ENCODE results near the gene SGSM2. TPM values are rescaled to one million over a fixed set of nuclear protein-coding genes. Genes with fewer than 3 reads are reported as not detected.

The SGSM2 gene
- total and polyA plus RNA-seq, 10 donors = 30.7 to 90.4 (median 69.6) TPM

DNA sequence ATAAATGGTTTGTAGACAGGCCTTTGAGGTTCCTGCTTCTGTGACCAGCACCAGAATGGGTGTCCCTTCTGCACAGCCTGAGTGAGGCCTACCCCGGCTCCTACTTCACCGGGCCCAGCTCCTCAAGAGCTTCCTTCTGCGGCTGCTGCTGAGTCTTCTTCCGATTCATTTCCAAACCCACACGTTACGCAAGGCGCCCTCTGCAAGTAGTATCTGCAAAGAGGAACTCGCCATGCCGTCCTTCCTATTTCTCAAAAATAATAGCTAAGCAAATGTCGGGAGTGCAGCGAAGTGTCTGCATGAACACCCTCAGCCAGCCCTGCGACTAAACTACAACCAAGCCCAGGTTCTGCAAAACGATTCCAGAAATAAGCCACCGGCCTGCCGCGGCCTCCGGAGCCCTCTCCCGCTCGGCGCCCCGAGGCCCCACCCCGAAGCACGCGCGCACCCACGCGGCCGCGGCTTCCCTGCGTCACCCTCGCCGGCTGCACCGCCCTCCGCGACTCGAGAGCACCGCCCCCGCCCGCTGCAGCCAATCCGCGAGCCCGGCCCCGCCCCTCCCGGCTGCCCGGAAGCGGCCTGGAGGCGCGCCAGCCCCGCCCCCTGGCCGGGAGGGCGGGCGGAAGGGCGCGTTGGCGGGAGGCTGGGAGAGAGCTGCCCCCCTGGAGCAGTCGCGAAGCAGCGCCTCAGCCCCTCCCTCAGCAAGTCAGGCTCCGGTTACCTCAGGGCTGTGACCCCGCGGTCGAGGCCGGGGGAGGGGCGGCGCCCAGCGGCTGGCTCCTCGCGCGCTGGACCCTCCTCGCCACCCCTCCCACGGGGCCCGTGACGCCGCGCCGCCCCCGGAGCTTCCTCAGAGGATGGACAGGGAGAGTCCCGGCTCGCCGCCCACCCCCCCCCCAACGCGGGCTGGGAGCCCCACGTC is 55.2 kb downstream of the SGSM2 start:
- Histone ChIP-seq H3K9me3 (no peaks in the 10 kb centered on the region), H3K4me3 (peak overlapping the region; percentile 73 to 98 (median 96)), H3K27ac (peak overlapping the region; percentile 85 to 100 (median 98)), H3K27me3 (replicated peaks in 1 of 7) (no peaks in the 10 kb centered on the region), H3K4me1 (peaks cover 51 to 83% (median 62%) of the 10 kb centered on the region in 6 donors), H3K36me3 (peaks cover 0 to 34% (median 8%) of the 10 kb centered on the region in 6 donors)
- peak; percentile 99 for DNase-seq
- WGBS, 5 donors = 0 to 1% (median 1%) methylated on average over 9 to 83 of the region's 83 CpGs
- intact Hi-C loops (cut with DNase I; ENCODE audit: low total_unique reads) = no loop called here
- peak in 1 of 3 donors; percentile 7 for TF ChIP-seq POLR2A (IDR thresholded peaks at IDR 0.05)
- peak; percentile 73 to 90 (median 81) for TF ChIP-seq POLR2AphosphoS5 (IDR thresholded peaks at IDR 0.05)
- TF ChIP-seq, protein P1, sequence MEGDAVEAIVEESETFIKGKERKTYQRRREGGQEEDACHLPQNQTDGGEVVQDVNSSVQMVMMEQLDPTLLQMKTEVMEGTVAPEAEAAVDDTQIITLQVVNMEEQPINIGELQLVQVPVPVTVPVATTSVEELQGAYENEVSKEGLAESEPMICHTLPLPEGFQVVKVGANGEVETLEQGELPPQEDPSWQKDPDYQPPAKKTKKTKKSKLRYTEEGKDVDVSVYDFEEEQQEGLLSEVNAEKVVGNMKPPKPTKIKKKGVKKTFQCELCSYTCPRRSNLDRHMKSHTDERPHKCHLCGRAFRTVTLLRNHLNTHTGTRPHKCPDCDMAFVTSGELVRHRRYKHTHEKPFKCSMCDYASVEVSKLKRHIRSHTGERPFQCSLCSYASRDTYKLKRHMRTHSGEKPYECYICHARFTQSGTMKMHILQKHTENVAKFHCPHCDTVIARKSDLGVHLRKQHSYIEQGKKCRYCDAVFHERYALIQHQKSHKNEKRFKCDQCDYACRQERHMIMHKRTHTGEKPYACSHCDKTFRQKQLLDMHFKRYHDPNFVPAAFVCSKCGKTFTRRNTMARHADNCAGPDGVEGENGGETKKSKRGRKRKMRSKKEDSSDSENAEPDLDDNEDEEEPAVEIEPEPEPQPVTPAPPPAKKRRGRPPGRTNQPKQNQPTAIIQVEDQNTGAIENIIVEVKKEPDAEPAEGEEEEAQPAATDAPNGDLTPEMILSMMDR (IDR thresholded peaks at IDR 0.05 in 8 of 11, conservative IDR thresholded peaks at IDR 0.05 in 3 of 11) = peak in 1 of 11 experiments; percentile 18

DNA sequence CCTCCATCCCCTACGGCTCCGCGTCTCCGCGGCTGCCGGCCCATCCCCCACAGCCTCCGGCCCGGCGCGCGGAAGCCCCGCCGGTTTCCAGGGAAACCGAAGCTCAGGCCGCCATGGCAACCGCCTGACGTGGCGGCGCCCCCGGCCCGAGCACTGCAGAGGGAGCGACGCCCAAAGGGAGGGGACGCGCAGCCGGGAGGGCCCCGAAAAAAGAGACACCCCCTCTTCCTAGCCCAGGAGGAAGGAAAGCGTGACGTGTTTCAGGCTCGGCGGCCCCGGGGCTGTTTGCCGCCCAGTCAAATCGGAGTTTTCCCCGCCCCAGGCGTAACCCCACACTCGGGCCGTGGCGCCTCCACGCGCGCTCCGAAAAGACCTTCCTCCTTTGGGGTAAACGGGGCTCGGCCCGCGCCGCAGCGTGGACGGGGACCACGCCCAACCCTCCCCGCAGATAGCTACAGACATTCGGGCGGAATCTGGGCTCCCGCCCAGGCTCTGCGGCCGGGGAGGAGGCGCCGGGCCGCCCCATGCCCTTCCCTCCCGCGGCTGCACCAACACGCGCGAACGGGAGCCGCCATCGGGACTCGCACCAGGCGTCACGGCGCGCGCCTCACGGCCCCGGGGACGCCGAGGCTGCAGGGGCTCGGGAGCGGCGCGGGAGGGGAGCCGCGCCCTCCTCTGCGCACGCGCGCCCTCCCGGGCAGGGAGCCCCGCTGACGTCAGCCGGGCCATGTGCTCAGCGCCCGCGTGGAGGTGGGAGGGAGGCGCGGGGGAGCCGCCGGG is 56.1 kb downstream of the SGSM2 start:
- intact Hi-C loops (cut with DNase I; ENCODE audit: low total_unique reads) = no loop called here
- peaks cover 59 to 86% (median 70%) of the 10 kb centered on the region in 6 donors for H3K4me1 ChIP-seq

DNA sequence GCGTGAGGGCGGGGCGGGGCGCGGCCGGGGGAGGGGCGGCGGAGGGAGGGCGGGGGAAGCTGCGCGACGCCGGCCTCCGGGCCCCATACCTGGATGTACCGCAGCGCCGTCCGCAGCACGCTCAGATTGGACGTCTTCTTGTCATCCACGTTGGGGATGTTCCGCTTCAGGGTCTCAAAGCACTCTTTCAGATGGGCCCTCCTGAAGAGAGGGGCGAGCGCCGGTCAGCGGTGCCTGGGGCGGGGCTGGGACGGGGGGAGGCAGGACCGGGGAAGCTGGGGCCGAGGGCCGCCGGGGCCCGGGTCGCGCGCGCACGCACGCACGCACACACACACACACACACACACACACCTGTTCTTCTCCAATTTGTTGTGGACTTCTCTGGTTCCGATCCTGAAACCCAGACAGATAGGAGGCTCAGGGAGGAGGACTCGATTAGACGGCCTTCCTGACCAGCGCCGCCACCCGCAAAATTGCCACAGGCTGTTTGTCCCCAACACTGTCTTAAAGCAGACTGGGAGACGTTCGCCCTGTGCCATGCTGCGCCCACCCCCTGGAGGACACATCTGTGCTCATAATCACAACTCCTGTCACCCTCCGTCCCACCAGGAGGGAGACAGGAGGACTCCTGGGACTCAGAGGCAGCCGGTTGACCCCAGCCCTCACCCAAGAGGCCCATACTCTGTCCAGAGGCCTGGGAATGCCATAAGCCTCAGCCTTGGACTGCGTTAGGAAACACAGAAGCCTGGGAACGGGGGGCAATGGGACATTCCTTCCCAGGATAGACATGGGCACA is 56.9 kb downstream of the SGSM2 start:
- Histone ChIP-seq H3K4me1 (peaks cover 64 to 87% (median 78%) of the 10 kb centered on the region in 6 donors), H3K4me3 (peak overlapping the region; percentile 73 to 98 (median 96)), H3K36me3 (peaks cover 0 to 21% (median 0%) of the 10 kb centered on the region in 6 donors), H3K27me3 (replicated peaks in 1 of 7) (no peaks in the 10 kb centered on the region), H3K9me3 (no peaks in the 10 kb centered on the region), H3K27ac (peak overlapping the region; percentile 85 to 100 (median 98))
- intact Hi-C loops (cut with DNase I; ENCODE audit: low total_unique reads) = no loop called here
- DNase-seq = peak; percentile 89
- 6 to 44% (median 22%) methylated on average over 20 to 51 of the region's 53 CpGs for WGBS, 5 donors
- TF ChIP-seq POLR2AphosphoS5 (IDR thresholded peaks at IDR 0.05) (no peak), POLR2A (IDR thresholded peaks at IDR 0.05) (no peak)
- TF ChIP-seq, protein P1 (IDR thresholded peaks at IDR 0.05 in 8 of 11, conservative IDR thresholded peaks at IDR 0.05 in 3 of 11) = no peak

More for the DNA sequence above, 56.1 kb downstream of the SGSM2 start:
- Histone ChIP-seq H3K27me3 (replicated peaks in 1 of 7) (no peaks in the 10 kb centered on the region), H3K9me3 (no peaks in the 10 kb centered on the region), H3K4me3 (peak overlapping the region; percentile 73 to 98 (median 96)), H3K27ac (peak overlapping the region; percentile 85 to 100 (median 98)), H3K36me3 (peaks cover 0 to 25% (median under 1%) of the 10 kb centered on the region in 6 donors)
- peak; percentile 98 for DNase-seq
- TF ChIP-seq, protein P1 (IDR thresholded peaks at IDR 0.05 in 8 of 11, conservative IDR thresholded peaks at IDR 0.05 in 3 of 11) = no peak
- TF ChIP-seq POLR2A (IDR thresholded peaks at IDR 0.05) = peak in 1 of 3 donors; percentile 55
- TF ChIP-seq POLR2AphosphoS5 (IDR thresholded peaks at IDR 0.05) = peak; percentile 67 to 82 (median 79)
- WGBS, 5 donors = 0 to 1% (median 0%) methylated on average over 22 to 99 of the region's 99 CpGs
